HepG2 (cell line): ENCODE results near the gene DDX28.

Experiments
- CBX2 ChIP-seq, 2 experiments: fragments of 200-600 bp in 1 of 2; sonication (generic); formaldehyde crosslinking in 1 of 2; IDR thresholded peaks; 2 replicates each; pipeline versions ENCODE4 v1.7.0 to v1.8.1; 2018 to 2022; ENCODE audit warnings: low read depth in 2 of 2, low read length in 1 of 2, mild to moderate bottlenecking in 1 of 2, missing genetic modification reagents in 1 of 2
- EZH2 ChIP-seq: conservative IDR thresholded peaks from 2 replicates; pipeline ENCODE4 v1.6.1; 2012; ENCODE audit warnings: mild to moderate bottlenecking, low read depth, low read length, moderate library complexity
- JDP2 ChIP-seq: sonication (generic); formaldehyde crosslinking; IDR thresholded peaks from 2 replicates; pipeline ENCODE4 v1.8.1; 2022; ENCODE audit warnings: missing genetic modification reagents, borderline replicate concordance
- POLR2AphosphoS5 ChIP-seq: IDR thresholded peaks from 2 replicates; pipeline ENCODE4 v1.6.1; 2012; ENCODE audit warnings: low read depth, low read length
- RAD21 ChIP-seq: fragments of 450-650 bp; formaldehyde crosslinking; IDR thresholded peaks from 2 replicates; pipeline ENCODE4 v1.5.0; 2020; ENCODE audit warnings: mild to moderate bottlenecking
- YEATS4 ChIP-seq: sonication (generic); formaldehyde crosslinking; IDR thresholded peaks from 2 replicates; pipeline ENCODE4 v1.4.0; 2020; ENCODE audit warnings: missing genetic modification reagents, borderline replicate concordance
- ZNF205 ChIP-seq: IDR thresholded peaks from 2 replicates; pipeline ENCODE4 v1.6.1; 2018; ENCODE audit warnings: missing biosample characterization, missing genetic modification reagents
- ZNF3 ChIP-seq: IDR thresholded peaks from 2 replicates; pipeline ENCODE4 v1.7.0; 2017; ENCODE audit warnings: inconsistent platforms
- TF ChIP-seq, protein P1 (sequence below): sonication (generic); formaldehyde crosslinking; IDR thresholded peaks from 2 replicates; pipeline ENCODE4 v1.4.0; 2020; ENCODE audit warnings: missing genetic modification reagents
- TF ChIP-seq, protein P2 (sequence below): sonication (generic); formaldehyde crosslinking; IDR thresholded peaks from 2 replicates; pipeline ENCODE4 v1.9.0; 2021; ENCODE audit warnings: mild to moderate bottlenecking, missing genetic modification reagents
- TF ChIP-seq, protein P3 (sequence below): sonication (generic); formaldehyde crosslinking; IDR thresholded peaks from 2 replicates; pipeline ENCODE4 v1.5.0; 2020; ENCODE audit warnings: missing genetic modification reagents, mild to moderate bottlenecking, borderline replicate concordance
- TF ChIP-seq, protein P4 (sequence below): sonication (generic); formaldehyde crosslinking; IDR thresholded peaks from 2 replicates; pipeline ENCODE4 v1.5.1; 2020; ENCODE audit warnings: missing genetic modification reagents, mild to moderate bottlenecking, borderline replicate concordance
- TF ChIP-seq, protein P5 (sequence below): sonication (generic); formaldehyde crosslinking; conservative IDR thresholded peaks from 2 replicates; pipeline ENCODE4 v1.4.0; 2020; ENCODE audit warnings: missing genetic modification reagents
- TF ChIP-seq, protein P6 (sequence below): sonication (generic); formaldehyde crosslinking; IDR thresholded peaks from 2 replicates; pipeline ENCODE4 v1.4.0; 2020; ENCODE audit warnings: missing genetic modification reagents

DNA sequence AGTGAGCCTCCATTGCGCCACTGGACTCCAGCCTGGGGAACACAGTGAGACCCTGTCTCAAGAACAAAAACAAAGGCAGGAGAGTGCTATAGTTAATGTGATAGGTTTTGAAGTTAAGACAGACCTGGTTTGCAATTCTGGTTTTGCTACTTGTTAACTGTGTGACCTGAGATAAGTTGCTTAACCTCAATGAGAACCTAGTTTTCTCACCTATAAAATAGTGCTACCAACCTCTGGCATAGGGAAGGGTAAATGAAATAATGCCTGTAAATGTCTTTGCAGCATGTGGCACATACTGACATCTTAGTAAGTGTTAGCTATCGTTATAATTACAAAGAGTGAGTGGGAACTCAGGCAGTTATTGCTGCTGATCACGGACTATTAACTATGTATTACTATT lies 32.4 kb upstream of the DDX28 start:
- TF ChIP-seq RAD21: no peak
- TF ChIP-seq, protein P1, sequence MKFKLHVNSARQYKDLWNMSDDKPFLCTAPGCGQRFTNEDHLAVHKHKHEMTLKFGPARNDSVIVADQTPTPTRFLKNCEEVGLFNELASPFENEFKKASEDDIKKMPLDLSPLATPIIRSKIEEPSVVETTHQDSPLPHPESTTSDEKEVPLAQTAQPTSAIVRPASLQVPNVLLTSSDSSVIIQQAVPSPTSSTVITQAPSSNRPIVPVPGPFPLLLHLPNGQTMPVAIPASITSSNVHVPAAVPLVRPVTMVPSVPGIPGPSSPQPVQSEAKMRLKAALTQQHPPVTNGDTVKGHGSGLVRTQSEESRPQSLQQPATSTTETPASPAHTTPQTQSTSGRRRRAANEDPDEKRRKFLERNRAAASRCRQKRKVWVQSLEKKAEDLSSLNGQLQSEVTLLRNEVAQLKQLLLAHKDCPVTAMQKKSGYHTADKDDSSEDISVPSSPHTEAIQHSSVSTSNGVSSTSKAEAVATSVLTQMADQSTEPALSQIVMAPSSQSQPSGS (CRISPR knock-in tag): no peak
- TF ChIP-seq ZNF3 (CRISPR knock-in tag): no peak
- no peak for TF ChIP-seq CBX2 (IDR thresholded peaks at IDR 0.05; ENCODE audit: low read depth, low read length)
- TF ChIP-seq CBX2 (CRISPR knock-in tag; IDR thresholded peaks at IDR 0.05; ENCODE audit: low read depth): no peak
- TF ChIP-seq EZH2: no peak
- TF ChIP-seq YEATS4 (CRISPR knock-in tag): no peak
- TF ChIP-seq, protein P2, sequence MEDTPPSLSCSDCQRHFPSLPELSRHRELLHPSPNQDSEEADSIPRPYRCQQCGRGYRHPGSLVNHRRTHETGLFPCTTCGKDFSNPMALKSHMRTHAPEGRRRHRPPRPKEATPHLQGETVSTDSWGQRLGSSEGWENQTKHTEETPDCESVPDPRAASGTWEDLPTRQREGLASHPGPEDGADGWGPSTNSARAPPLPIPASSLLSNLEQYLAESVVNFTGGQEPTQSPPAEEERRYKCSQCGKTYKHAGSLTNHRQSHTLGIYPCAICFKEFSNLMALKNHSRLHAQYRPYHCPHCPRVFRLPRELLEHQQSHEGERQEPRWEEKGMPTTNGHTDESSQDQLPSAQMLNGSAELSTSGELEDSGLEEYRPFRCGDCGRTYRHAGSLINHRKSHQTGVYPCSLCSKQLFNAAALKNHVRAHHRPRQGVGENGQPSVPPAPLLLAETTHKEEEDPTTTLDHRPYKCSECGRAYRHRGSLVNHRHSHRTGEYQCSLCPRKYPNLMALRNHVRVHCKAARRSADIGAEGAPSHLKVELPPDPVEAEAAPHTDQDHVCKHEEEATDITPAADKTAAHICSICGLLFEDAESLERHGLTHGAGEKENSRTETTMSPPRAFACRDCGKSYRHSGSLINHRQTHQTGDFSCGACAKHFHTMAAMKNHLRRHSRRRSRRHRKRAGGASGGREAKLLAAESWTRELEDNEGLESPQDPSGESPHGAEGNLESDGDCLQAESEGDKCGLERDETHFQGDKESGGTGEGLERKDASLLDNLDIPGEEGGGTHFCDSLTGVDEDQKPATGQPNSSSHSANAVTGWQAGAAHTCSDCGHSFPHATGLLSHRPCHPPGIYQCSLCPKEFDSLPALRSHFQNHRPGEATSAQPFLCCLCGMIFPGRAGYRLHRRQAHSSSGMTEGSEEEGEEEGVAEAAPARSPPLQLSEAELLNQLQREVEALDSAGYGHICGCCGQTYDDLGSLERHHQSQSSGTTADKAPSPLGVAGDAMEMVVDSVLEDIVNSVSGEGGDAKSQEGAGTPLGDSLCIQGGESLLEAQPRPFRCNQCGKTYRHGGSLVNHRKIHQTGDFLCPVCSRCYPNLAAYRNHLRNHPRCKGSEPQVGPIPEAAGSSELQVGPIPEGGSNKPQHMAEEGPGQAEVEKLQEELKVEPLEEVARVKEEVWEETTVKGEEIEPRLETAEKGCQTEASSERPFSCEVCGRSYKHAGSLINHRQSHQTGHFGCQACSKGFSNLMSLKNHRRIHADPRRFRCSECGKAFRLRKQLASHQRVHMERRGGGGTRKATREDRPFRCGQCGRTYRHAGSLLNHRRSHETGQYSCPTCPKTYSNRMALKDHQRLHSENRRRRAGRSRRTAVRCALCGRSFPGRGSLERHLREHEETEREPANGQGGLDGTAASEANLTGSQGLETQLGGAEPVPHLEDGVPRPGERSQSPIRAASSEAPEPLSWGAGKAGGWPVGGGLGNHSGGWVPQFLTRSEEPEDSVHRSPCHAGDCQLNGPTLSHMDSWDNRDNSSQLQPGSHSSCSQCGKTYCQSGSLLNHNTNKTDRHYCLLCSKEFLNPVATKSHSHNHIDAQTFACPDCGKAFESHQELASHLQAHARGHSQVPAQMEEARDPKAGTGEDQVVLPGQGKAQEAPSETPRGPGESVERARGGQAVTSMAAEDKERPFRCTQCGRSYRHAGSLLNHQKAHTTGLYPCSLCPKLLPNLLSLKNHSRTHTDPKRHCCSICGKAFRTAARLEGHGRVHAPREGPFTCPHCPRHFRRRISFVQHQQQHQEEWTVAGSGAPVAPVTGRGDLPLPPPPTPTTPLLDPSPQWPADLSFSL (CRISPR knock-in tag): no peak
- TF ChIP-seq, protein P3, sequence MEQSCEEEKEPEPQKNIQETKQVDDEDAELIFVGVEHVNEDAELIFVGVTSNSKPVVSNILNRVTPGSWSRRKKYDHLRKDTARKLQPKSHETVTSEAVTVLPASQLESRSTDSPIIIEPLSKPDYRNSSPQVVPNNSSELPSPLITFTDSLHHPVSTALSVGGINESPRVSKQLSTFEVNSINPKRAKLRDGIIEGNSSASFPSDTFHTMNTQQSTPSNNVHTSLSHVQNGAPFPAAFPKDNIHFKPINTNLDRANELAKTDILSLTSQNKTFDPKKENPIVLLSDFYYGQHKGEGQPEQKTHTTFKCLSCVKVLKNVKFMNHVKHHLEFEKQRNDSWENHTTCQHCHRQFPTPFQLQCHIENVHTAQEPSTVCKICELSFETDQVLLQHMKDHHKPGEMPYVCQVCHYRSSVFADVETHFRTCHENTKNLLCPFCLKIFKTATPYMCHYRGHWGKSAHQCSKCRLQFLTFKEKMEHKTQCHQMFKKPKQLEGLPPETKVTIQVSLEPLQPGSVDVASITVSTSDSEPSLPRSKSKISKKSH: no peak
- TF ChIP-seq ZNF205: no peak
- TF ChIP-seq, protein P4, sequence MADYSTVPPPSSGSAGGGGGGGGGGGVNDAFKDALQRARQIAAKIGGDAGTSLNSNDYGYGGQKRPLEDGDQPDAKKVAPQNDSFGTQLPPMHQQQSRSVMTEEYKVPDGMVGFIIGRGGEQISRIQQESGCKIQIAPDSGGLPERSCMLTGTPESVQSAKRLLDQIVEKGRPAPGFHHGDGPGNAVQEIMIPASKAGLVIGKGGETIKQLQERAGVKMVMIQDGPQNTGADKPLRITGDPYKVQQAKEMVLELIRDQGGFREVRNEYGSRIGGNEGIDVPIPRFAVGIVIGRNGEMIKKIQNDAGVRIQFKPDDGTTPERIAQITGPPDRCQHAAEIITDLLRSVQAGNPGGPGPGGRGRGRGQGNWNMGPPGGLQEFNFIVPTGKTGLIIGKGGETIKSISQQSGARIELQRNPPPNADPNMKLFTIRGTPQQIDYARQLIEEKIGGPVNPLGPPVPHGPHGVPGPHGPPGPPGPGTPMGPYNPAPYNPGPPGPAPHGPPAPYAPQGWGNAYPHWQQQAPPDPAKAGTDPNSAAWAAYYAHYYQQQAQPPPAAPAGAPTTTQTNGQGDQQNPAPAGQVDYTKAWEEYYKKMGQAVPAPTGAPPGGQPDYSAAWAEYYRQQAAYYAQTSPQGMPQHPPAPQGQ (CRISPR knock-in tag): no peak
- TF ChIP-seq JDP2: no peak
- TF ChIP-seq POLR2AphosphoS5: no peak
- TF ChIP-seq, protein P5, sequence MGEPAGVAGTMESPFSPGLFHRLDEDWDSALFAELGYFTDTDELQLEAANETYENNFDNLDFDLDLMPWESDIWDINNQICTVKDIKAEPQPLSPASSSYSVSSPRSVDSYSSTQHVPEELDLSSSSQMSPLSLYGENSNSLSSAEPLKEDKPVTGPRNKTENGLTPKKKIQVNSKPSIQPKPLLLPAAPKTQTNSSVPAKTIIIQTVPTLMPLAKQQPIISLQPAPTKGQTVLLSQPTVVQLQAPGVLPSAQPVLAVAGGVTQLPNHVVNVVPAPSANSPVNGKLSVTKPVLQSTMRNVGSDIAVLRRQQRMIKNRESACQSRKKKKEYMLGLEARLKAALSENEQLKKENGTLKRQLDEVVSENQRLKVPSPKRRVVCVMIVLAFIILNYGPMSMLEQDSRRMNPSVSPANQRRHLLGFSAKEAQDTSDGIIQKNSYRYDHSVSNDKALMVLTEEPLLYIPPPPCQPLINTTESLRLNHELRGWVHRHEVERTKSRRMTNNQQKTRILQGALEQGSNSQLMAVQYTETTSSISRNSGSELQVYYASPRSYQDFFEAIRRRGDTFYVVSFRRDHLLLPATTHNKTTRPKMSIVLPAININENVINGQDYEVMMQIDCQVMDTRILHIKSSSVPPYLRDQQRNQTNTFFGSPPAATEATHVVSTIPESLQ: no peak
- TF ChIP-seq, protein P6, sequence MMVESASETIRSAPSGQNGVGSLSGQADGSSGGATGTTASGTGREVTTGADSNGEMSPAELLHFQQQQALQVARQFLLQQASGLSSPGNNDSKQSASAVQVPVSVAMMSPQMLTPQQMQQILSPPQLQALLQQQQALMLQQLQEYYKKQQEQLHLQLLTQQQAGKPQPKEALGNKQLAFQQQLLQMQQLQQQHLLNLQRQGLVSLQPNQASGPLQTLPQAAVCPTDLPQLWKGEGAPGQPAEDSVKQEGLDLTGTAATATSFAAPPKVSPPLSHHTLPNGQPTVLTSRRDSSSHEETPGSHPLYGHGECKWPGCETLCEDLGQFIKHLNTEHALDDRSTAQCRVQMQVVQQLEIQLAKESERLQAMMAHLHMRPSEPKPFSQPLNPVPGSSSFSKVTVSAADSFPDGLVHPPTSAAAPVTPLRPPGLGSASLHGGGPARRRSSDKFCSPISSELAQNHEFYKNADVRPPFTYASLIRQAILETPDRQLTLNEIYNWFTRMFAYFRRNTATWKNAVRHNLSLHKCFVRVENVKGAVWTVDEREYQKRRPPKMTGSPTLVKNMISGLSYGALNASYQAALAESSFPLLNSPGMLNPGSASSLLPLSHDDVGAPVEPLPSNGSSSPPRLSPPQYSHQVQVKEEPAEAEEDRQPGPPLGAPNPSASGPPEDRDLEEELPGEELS (CRISPR knock-in tag): no peak
